ENCODE results near the gene VGLL4. TPM values are rescaled to one million over a fixed set of nuclear protein-coding genes. Genes with fewer than 3 reads are reported as not detected.

Gene VGLL4
- total and polyA plus RNA-seq, 2 donors (not counting 1 experiment from before 2014, with no cell fraction given) = 25.8 to 29.0 TPM

DNA sequence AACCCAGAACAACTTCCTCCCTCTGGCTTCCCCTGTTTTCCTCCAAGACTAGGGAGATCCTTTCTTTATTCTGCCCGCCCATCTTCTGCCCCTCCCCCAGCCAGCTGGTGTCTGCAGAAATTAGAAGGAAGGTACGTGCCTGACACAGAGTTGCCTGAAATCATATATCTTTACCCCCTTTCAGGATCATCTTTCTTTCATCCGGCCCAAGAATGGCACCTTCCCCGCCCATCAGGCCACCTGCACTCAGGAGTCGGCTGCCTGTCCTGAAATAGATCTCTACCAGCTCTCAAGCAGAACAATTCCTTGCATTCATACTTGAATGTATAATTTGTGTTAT, 133.7 kb downstream of the VGLL4 start:
- no peaks in the 10 kb centered on the region for H3K27me3 ChIP-seq (replicated peaks in 1 of 4; ENCODE audit: control extremely low read depth in 1 of 4, control insufficient read depth in 3 of 4, insufficient read depth in 4 of 4, low read length in 3 of 4)
- DNase-seq = no peak
- H3K9me3 ChIP-seq (ENCODE audit: control extremely low read depth in 1 of 3, control insufficient read depth in 2 of 3, insufficient read depth in 1 of 3, low read length in 2 of 3) = peaks cover 0 to 6% (median 0%) of the 10 kb centered on the region in 3 donors
- no peak overlapping the region for H3K4me2 ChIP-seq (replicated peaks; ENCODE audit: low read depth, low read length, poor library complexity, severe bottlenecking)
- no peaks in the 10 kb centered on the region for H3K4me1 Mint-ChIP-seq
- H3K4me3 ChIP-seq (ENCODE audit: control extremely low read depth in 1 of 5, extremely low read depth in 1 of 5, insufficient read depth in 1 of 5, low read depth in 2 of 5, low read length in 4 of 5) = no peak overlapping the region
- no peaks in the 10 kb centered on the region for H4K20me1 ChIP-seq (ENCODE audit: control insufficient read depth, insufficient read depth, low read length, poor library complexity, severe bottlenecking)
- TF ChIP-seq, protein P1, sequence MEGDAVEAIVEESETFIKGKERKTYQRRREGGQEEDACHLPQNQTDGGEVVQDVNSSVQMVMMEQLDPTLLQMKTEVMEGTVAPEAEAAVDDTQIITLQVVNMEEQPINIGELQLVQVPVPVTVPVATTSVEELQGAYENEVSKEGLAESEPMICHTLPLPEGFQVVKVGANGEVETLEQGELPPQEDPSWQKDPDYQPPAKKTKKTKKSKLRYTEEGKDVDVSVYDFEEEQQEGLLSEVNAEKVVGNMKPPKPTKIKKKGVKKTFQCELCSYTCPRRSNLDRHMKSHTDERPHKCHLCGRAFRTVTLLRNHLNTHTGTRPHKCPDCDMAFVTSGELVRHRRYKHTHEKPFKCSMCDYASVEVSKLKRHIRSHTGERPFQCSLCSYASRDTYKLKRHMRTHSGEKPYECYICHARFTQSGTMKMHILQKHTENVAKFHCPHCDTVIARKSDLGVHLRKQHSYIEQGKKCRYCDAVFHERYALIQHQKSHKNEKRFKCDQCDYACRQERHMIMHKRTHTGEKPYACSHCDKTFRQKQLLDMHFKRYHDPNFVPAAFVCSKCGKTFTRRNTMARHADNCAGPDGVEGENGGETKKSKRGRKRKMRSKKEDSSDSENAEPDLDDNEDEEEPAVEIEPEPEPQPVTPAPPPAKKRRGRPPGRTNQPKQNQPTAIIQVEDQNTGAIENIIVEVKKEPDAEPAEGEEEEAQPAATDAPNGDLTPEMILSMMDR (IDR thresholded peaks at IDR 0.05) = no peak
- TF ChIP-seq EZH2 (IDR thresholded peaks at IDR 0.05; ENCODE audit: borderline replicate concordance, insufficient read depth, low read depth, low read length, poor library complexity, severe bottlenecking) = no peak
- H3K4me1 ChIP-seq (ENCODE audit: control insufficient read depth in 2 of 2, insufficient read depth in 2 of 2, low read length in 2 of 2) = no peaks in the 10 kb centered on the region
- no peak overlapping the region for H3K27ac Mint-ChIP-seq
- ATAC-seq (ENCODE audit: low read depth) = no peak
- POLR2A ChIA-PET = no interaction called here
- H2AFZ ChIP-seq (ENCODE audit: insufficient read depth, low read depth, low read length, poor library complexity, severe bottlenecking) = no peak overlapping the region
- CTCF ChIA-PET = no interaction called here
- no peak overlapping the region for H3K4me3 Mint-ChIP-seq
- no peaks in the 10 kb centered on the region for H3K9me3 Mint-ChIP-seq (ENCODE audit: insufficient read depth)
- H3K36me3 ChIP-seq (replicated peaks in 1 of 2; ENCODE audit: control extremely low read depth in 1 of 2, control insufficient read depth in 1 of 2, extremely low read depth in 1 of 2, insufficient read depth in 2 of 2, low read length in 1 of 2) = peaks cover 2% of the 10 kb centered on the region in 2 experiments
- intact Hi-C loops (cut with micrococcal nuclease) = no loop called here
- H3K27me3 Mint-ChIP-seq = no peaks in the 10 kb centered on the region
- H3K27ac ChIP-seq (ENCODE audit: low read length in 2 of 2) = no peak overlapping the region
- WGBS (ENCODE audit: insufficient coverage) = 57% methylated on average over 2 of the region's 5 CpGs
- no peaks in the 10 kb centered on the region for H3K79me2 ChIP-seq (ENCODE audit: control insufficient read depth, insufficient read depth, low read length)
- H3K9ac ChIP-seq (ENCODE audit: low read length) = no peak overlapping the region

DNA sequence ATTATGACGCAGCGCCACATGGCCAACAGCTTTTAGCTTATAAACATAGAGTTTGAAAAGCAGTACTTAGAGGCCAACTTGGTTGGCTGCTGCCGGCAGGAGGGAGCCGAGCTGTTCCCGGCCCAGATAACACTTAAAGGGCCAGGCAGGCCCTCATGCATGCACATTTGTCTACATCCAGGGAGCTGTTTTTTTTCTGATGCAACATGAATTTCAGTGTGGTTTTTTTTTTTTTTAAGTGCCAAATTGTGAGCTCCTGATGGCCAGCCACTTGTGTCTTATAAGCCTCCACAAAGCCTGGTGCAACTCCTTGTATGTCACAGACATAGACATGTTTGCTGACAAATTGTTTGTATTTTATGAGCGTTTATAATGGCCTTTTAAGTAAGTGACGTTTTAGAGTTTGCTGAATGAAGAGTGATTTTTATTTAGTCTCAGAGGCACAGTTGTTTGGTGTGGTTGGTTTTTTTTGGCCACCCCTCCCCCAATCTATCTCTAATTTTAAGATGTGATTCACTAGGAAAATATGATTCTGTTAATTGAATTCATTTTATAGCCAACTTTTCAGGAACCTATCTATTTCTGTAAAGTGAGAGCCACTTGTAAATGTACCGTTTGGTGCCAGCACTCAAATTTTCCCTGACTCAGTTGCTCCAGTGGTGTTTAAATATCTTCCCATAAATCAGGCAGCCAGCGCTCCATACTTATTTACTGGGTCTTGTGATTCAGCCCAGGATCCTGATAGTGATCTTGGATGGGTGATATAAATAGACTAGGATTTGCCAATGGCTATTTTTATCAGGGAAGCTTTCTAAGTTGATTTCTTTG, 134.3 kb downstream of the VGLL4 start:
- Histone ChIP-seq H4K20me1 (ENCODE audit: control insufficient read depth, insufficient read depth, low read length, poor library complexity, severe bottlenecking) (no peaks in the 10 kb centered on the region), H3K79me2 (ENCODE audit: control insufficient read depth, insufficient read depth, low read length) (no peaks in the 10 kb centered on the region), H3K9me3 (ENCODE audit: control extremely low read depth in 1 of 3, control insufficient read depth in 2 of 3, insufficient read depth in 1 of 3, low read length in 2 of 3) (peaks cover 0 to 6% (median 0%) of the 10 kb centered on the region in 3 donors), H2AFZ (ENCODE audit: insufficient read depth, low read depth, low read length, poor library complexity, severe bottlenecking) (no peak overlapping the region), H3K9ac (ENCODE audit: low read length) (no peak overlapping the region), H3K4me3 (ENCODE audit: control extremely low read depth in 1 of 5, extremely low read depth in 1 of 5, insufficient read depth in 1 of 5, low read depth in 2 of 5, low read length in 4 of 5) (no peak overlapping the region), H3K4me2 (replicated peaks; ENCODE audit: low read depth, low read length, poor library complexity, severe bottlenecking) (no peak overlapping the region), H3K27ac (ENCODE audit: low read length in 2 of 2) (no peak overlapping the region), H3K27me3 (replicated peaks in 1 of 4; ENCODE audit: control extremely low read depth in 1 of 4, control insufficient read depth in 3 of 4, insufficient read depth in 4 of 4, low read length in 3 of 4) (no peaks in the 10 kb centered on the region), H3K4me1 (ENCODE audit: control insufficient read depth in 2 of 2, insufficient read depth in 2 of 2, low read length in 2 of 2) (no peaks in the 10 kb centered on the region), H3K36me3 (replicated peaks in 1 of 2; ENCODE audit: control extremely low read depth in 1 of 2, control insufficient read depth in 1 of 2, extremely low read depth in 1 of 2, insufficient read depth in 2 of 2, low read length in 1 of 2) (peaks cover under 1 to 2% of the 10 kb centered on the region in 2 experiments)
- Mint-ChIP-seq H3K27ac (no peak overlapping the region), H3K4me3 (no peak overlapping the region), H3K27me3 (no peaks in the 10 kb centered on the region), H3K4me1 (no peaks in the 10 kb centered on the region), H3K9me3 (ENCODE audit: insufficient read depth) (no peaks in the 10 kb centered on the region)
- 89% methylated on average over 5 of the region's 9 CpGs for WGBS (ENCODE audit: insufficient coverage)
- DNase-seq (no peak), ATAC-seq (ENCODE audit: low read depth) (no peak)
- CTCF ChIA-PET = no interaction called here
- intact Hi-C loops (cut with micrococcal nuclease) = no loop called here
- TF ChIP-seq, protein P1 (IDR thresholded peaks at IDR 0.05) = no peak
- no peak for TF ChIP-seq EZH2 (IDR thresholded peaks at IDR 0.05; ENCODE audit: borderline replicate concordance, insufficient read depth, low read depth, low read length, poor library complexity, severe bottlenecking)
- POLR2A ChIA-PET = no interaction called here

All from B cell (primary cell).